Thyroid gland (tissue), 4 donors: ENCODE results near the gene TSPAN9.

Experiments used
- CTCF ChIP-seq, 6 experiments: fragments of 200-600 bp in 3 of 6; fragments of 450-650 bp in 3 of 6; sonication (generic) in 3 of 6; IDR thresholded peaks; one replicate each; pipeline ENCODE4 v1.5.1; 2016 to 2019; ENCODE audit warnings: antibody characterized with exemption in 6 of 6, mild to moderate bottlenecking in 2 of 6, inconsistent platforms in 1 of 6, moderate library complexity in 1 of 6
- POLR2A ChIP-seq, 2 donors: fragments of 450-650 bp; IDR thresholded peaks; one replicate each; pipeline ENCODE4 v1.6.1; 2017; ENCODE audit warnings: antibody characterized with exemption in 2 of 2, mild to moderate bottlenecking in 2 of 2, moderate library complexity in 1 of 2

- TF ChIP-seq CTCF (IDR thresholded peaks at IDR 0.05) (no peak), POLR2A (IDR thresholded peaks at IDR 0.05) (no peak)
Observed at GRCh38 chr12:3202096-3202495, 124.9 kb downstream of the TSPAN9 start.
